ACHN (cell line): ENCODE data around the gene EXT2.

Experiments used
- DNase-seq: peaks from one replicate; pipeline ENCODE4 v3.0.0-alpha.2; 2015
- in situ Hi-C: cut with HindIII; loops from 2 replicates; pipeline ENCODE4 v1.10.0; 2017; ENCODE audit warnings: low sequenced_read_pairs, low pct_ligation_motif_present, low pct_unique_long_range_greater_than_20kb

EXT2 gene

DNA sequence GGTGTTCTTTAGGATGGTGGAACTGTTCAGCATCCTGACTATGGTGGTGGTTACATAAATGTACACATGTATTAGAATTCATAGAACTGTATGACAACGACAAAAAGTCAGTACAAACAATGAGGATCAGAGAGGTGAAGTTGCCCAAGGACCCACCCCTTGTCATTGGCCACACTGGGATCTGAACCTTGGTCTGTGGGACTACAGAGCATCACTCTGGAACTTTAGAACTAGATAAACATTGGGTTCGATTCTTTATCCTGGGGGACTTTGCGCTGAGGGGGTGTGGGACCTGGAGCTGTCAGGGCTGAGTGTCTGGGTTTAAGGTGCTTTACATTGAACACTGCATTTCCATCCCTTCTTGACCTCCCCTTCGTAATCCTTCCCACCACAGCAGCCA is 12.8 kb upstream of the EXT2 start:
- in situ Hi-C loops: no loop called here
- DNase-seq: no peak

DNA sequence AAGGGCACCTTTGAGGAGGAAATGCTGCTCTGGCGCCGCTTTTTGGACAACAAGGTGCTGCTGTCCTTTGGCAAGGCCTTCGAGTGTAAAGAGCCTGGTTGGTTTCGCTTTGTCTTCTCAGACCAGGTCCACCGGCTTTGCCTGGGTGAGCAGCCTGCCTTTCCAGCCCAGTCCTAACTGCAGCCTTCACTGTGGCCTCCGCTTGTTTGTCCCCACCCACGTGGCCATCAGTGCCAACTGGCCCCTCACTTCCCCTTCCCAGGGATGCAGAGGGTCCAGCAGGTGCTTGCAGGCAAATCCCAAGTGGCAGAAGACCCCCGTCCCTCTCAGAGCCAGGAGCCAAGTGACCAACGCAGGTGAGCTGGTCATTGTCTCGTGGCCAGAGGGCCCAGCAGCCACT is 12.0 kb upstream of the EXT2 start:
- no peak for DNase-seq
- in situ Hi-C loops: no loop called here

- in situ Hi-C loops: no loop called here
- DNase-seq: no peak
Measured at GRCh38 chr11:44083906-44084305, 11.6 kb upstream of the EXT2 start.

DNA sequence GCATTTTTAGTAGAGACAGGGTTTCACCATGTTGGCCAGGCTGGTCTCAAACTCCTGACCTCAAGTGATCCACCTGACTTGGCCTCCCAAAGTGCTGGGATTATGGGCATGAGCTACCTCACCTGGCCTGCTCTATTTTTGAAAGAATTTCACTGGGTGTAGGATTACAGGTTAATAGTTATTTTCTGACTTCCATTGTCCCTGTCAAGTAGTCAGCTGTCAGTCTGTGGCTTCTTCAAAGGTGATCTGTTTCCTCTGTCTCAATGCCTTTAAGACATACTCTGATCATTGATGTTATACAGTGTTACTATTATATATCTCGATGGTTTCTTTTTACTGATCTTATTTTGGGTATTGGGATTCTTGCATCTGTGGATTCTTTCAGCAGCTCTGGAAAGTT is 10.1 kb upstream of the EXT2 start:
- in situ Hi-C loops: no loop called here
- no peak for DNase-seq

GRCh38 chr11:44088377-44088776 is 7.1 kb upstream of the EXT2 start:
- in situ Hi-C loops: no loop called here

DNA sequence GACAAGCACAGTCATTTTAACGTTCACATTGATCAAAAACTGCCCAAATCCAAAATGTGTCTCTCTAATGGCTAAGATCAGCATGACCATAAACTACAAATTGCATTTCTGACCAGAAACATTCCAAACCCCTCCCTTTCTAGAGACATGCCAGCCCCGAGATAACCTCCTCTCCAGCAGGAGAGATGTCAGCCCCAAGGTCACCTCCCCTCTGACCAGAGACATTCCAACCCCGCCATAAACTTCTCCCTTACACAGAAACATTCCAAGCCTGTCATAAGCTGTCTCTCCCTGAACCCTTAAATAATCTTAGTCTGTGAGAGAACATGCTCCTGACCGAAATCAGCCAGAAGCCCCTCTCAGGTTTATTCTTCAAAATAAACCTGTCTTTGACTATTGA is 6.6 kb upstream of the EXT2 start:
- in situ Hi-C loops: no loop called here
- no peak for DNase-seq

More at GRCh38 chr11:44088377-44088776, 7.1 kb upstream of the EXT2 start:
- no peak for DNase-seq

- no peak for DNase-seq
- in situ Hi-C loops: no loop called here
Measured at GRCh38 chr11:44090539-44090938, 4.9 kb upstream of the EXT2 start.

DNA sequence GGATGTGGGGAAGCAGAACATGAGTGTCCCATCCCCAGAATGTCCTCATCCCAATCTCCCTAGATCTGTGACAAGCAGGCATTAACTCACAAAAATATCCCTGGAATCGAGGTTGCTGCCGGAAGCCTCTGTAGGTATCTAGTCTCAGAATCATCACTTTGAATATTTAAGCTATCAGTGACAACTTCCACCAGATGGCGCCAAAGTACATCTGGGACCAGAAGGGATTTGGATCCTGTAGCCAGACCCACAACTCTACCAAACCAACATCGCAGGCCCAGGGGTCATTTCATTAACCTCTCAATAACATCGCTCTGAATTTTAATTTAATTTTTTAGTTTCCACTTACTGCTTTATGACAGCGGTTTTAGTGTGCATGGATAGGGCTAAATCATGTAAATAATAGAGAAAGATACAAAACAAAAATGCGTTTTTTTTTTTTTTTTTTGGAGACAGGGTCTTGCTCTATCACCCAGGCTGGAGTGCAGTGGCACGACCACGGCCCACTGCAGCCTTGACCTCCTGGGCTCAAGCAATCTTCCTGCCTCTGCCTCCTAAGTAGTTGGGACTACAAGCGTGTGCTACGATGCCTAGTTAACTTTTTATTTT is 1.1 kb upstream of the EXT2 start:
- DNase-seq: peak; percentile 76
- in situ Hi-C loops: no loop called here

GRCh38 chr11:44096360-44097185 is 1.1 kb downstream of the EXT2 start:
- in situ Hi-C loops: no loop called here
- DNase-seq: no peak

DNA sequence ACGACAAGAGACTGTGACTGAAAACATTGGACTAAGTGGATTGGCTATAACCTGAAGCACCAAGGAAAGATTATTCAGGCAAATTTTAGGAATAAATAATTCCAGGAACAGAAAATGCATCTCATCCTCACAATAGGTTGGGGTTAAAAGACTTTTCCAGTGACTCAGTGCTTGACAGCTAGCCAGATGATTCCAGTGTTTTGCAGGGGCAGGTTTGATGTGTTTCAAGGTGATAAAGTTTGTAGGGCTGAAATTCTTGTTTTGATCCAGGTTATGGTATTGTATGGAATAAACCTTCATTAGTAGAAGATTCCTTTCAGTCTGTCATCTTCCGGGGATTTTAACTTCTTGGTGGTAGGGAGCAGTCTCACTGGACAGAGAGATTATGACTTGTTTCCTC is 2.3 kb downstream of the EXT2 start:
- no peak for DNase-seq
- in situ Hi-C loops: no loop called here

GRCh38 chr11:44101098-44101497 is 5.6 kb downstream of the EXT2 start:
- in situ Hi-C loops: no loop called here
- no peak for DNase-seq

GRCh38 chr11:44104481-44105294 is 9.2 kb downstream of the EXT2 start:
- in situ Hi-C loops: no loop called here
- peak; percentile 16 for DNase-seq

DNA sequence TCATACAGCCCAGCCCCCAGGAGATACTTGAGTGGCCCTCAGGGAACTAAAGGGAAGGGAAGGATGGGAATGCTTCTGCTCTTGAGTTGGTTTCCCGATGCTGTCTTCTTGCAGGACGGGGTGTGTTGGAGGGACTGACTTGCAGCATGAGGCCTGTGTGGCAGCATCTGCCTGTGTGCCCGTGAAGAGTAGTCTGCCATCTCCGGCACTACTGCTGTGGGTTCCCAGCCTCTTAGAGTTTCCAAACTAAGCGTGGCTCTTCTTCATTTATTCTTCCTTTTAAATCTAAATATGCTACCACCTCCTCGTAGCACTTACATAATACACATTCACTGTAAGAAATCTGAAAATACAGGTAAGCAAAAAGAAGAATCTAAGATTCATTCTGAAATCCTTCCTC is 12.8 kb downstream of the EXT2 start:
- in situ Hi-C loops: no loop called here
- no peak for DNase-seq

GRCh38 chr11:44110231-44110679 is 14.8 kb downstream of the EXT2 start:
- peak; percentile 54 for DNase-seq
- in situ Hi-C loops: no loop called here

- DNase-seq: no peak
- in situ Hi-C loops: no loop called here
Measured at GRCh38 chr11:44112091-44112821, 16.8 kb downstream of the EXT2 start.

GRCh38 chr11:44113018-44113417 is 17.5 kb downstream of the EXT2 start:
- no peak for DNase-seq
- in situ Hi-C loops: no loop called here

- no peak for DNase-seq
- in situ Hi-C loops: no loop called here
Measured at GRCh38 chr11:44113572-44113971, 18.1 kb downstream of the EXT2 start.

- in situ Hi-C loops: no loop called here
- no peak for DNase-seq
Measured at GRCh38 chr11:44116234-44116830, 20.9 kb downstream of the EXT2 start.
